PC-9 (cell line): ENCODE data around the gene SMC3. TPM values are rescaled to one million over a fixed set of nuclear protein-coding genes. Genes with fewer than 3 reads are reported as not detected.

ENCODE experiments used
- BruUV-seq: library from RNA; stranded (reverse); fragments of 400-500 nt; replicated peaks from 2 replicates; lab custom pipeline; 2021; lab: Mats Ljungman, UMichigan
- CTCF ChIA-PET: fragments of 300-600 bp; sonication (Branson Sonifier 250); formaldehyde crosslinking; loops from one replicate; lab custom pipeline; 2022; ENCODE audit warnings: antibody characterized with exemption; lab: Charles Lee
- POLR2A ChIA-PET: fragments of 300-600 bp; sonication (Branson Sonifier 250); formaldehyde crosslinking; loops from one replicate; lab custom pipeline; 2022; ENCODE audit warnings: antibody characterized with exemption; ENCODE audit not compliant: unreplicated experiment; lab: Charles Lee
- DNase-seq, 2 experiments: peaks; one replicate each; pipeline versions ENCODE4 v3.0.0 to v3.0.0-alpha.2; 2015 to 2022; ENCODE audit warnings: mixed read lengths in 1 of 2
- H2AFZ ChIP-seq: fragments of 200-600 bp; sonication (generic); 2 replicates; pipeline ENCODE4 v1.8.1; 2017; ENCODE audit warnings: antibody characterized with exemption
- H3F3A ChIP-seq: fragments of 200-600 bp; sonication (generic); 2 replicates; pipeline ENCODE4 v1.8.1; 2017; ENCODE audit warnings: antibody characterized with exemption, mild to moderate bottlenecking, low read depth; ENCODE audit not compliant: insufficient read depth
- H3K27ac ChIP-seq: fragments of 200-600 bp; sonication (generic); 2 replicates; pipeline ENCODE4 v1.6.1; 2016; ENCODE audit warnings: mixed run types
- H3K27me3 ChIP-seq: fragments of 200-600 bp; sonication (generic); 2 replicates; pipeline ENCODE4 v1.6.1; 2016; ENCODE audit warnings: low read depth, mixed run types; ENCODE audit not compliant: insufficient read depth
- H3K36me3 ChIP-seq: fragments of 200-600 bp; sonication (generic); 2 replicates; pipeline ENCODE4 v1.6.1; 2016; ENCODE audit warnings: low read depth, mixed run types
- H3K4me1 ChIP-seq: fragments of 200-600 bp; sonication (generic); replicated peaks from 2 replicates; pipeline ENCODE4 v1.6.1; 2016; ENCODE audit warnings: mixed run types; ENCODE audit not compliant: insufficient read depth
- H3K4me2 ChIP-seq: fragments of 200-600 bp; sonication (generic); 2 replicates; pipeline ENCODE4 v1.6.1; 2017; ENCODE audit warnings: mixed run types
- H3K4me3 ChIP-seq: fragments of 200-600 bp; sonication (generic); 2 replicates; pipeline ENCODE4 v1.6.1; 2016; ENCODE audit warnings: mixed run types
- H3K79me2 ChIP-seq: fragments of 200-600 bp; sonication (generic); 2 replicates; pipeline ENCODE4 v1.6.1; 2017; ENCODE audit warnings: low read depth, mixed run types
- H3K9me2 ChIP-seq: fragments of 200-600 bp; sonication (generic); 2 replicates; pipeline ENCODE4 v1.8.1; 2017; ENCODE audit warnings: mild to moderate bottlenecking; ENCODE audit not compliant: insufficient read depth
- H3K9me3 ChIP-seq: fragments of 200-600 bp; sonication (generic); 2 replicates; pipeline ENCODE4 v1.8.1; 2016; ENCODE audit warnings: low read depth; ENCODE audit not compliant: insufficient read depth
- H4K20me1 ChIP-seq: fragments of 200-600 bp; sonication (generic); 2 replicates; pipeline ENCODE4 v1.8.1; 2017; ENCODE audit not compliant: insufficient read depth
- EZH2 ChIP-seq: fragments of 200-600 bp; sonication (generic); IDR thresholded peaks from 2 replicates; pipeline ENCODE4 v1.8.0; 2017; ENCODE audit warnings: antibody characterized with exemption, low read depth
- intact Hi-C: fragments of 100-400 bp; cut with micrococcal nuclease; formaldehyde crosslinking; loops from one replicate; pipeline ENCODE4 v1.10.0; 2022; ENCODE audit not compliant: unreplicated experiment
- total RNA-seq: library from RNA; stranded (reverse); gene quantifications from 2 replicates; pipeline ENCODE4 v1.2.3, GENCODE V29; 2021
- TF ChIP-seq, protein P1 (sequence below): fragments of 200-600 bp; sonication (generic); conservative IDR thresholded peaks from 2 replicates; pipeline ENCODE4 v1.6.1; 2017; ENCODE audit warnings: mixed run types, antibody characterized with exemption, mild to moderate bottlenecking, moderate library complexity

Gene SMC3
- total RNA-seq, 1 experiment from 2014 or later: 31.2 TPM

DNA sequence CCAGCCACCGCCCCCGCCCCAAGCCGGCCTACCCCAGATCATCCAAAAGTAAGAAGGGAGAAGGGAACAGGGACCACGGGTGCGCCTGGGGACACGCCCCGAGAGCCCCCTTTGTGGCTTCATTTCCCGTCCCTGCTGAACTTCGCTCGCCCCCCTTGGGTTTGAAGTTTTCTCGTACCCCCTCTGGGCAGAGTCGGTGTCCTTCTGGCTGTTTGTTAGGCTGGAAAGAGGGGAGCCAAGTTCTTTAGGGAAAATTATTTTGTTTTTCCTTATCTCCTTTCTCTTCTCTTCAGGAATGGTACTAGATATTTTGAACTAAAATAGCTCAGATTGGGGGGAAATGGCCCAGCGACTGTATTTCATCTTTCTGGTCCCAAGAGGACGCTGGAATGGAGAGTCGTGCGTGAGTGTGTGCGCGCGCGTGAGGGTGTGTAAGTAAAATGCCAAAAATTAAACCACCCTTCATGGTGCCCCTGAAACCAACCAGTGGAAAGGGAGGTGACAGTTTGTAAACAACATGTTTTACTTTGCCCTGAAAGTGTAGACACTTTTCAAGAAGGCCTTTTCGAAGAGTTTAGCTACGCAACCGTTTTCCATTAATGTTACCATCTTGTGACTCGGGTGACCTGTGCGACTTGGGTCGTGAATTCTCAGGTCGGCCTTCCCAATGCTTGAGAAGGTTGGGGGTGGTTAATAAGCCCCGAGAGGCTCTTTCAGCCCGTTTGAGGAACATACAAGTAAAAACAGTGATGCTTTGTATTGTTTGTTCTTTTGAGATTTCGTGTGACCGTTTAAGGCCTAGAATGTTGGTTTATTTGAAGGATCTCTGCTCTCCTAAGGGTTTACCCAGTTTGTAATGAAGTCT, 77.3 kb downstream of the SMC3 start:
- H3K27me3 ChIP-seq: no peaks in the 10 kb centered on the region; the same call in 1 of the 2 replicates
- H2AFZ ChIP-seq: no peak overlapping the region; the same call in 1 of the 2 replicates

GRCh38 chr10:110646417-110647135, 79.1 kb downstream of the SMC3 start:
- Histone ChIP-seq H2AFZ (no peak overlapping the region), H3K4me3 (no peak overlapping the region), H3K4me1 (peaks cover under 1% of the 10 kb centered on the region; the same call in 1 of the 2 replicates), H3K4me2 (no peak overlapping the region), H3K79me2 (no peaks in the 10 kb centered on the region), H3K9me3 (no peaks in the 10 kb centered on the region), H3K36me3 (no peaks in the 10 kb centered on the region), H3K27ac (no peak overlapping the region), H3F3A (no peaks in the 10 kb centered on the region), H3K27me3 (no peaks in the 10 kb centered on the region; the same call in 1 of the 2 replicates), H4K20me1 (no peaks in the 10 kb centered on the region), H3K9me2 (no peaks in the 10 kb centered on the region)
- ChIA-PET CTCF (no interaction called here), POLR2A (no interaction called here)
- no peak for DNase-seq
- BruUV-seq: no TSS peak
- TF ChIP-seq, protein P1, sequence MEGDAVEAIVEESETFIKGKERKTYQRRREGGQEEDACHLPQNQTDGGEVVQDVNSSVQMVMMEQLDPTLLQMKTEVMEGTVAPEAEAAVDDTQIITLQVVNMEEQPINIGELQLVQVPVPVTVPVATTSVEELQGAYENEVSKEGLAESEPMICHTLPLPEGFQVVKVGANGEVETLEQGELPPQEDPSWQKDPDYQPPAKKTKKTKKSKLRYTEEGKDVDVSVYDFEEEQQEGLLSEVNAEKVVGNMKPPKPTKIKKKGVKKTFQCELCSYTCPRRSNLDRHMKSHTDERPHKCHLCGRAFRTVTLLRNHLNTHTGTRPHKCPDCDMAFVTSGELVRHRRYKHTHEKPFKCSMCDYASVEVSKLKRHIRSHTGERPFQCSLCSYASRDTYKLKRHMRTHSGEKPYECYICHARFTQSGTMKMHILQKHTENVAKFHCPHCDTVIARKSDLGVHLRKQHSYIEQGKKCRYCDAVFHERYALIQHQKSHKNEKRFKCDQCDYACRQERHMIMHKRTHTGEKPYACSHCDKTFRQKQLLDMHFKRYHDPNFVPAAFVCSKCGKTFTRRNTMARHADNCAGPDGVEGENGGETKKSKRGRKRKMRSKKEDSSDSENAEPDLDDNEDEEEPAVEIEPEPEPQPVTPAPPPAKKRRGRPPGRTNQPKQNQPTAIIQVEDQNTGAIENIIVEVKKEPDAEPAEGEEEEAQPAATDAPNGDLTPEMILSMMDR: no peak
- no peak for TF ChIP-seq EZH2
- intact Hi-C loops: no loop called here

More for the DNA sequence above, 77.3 kb downstream of the SMC3 start:
- Histone ChIP-seq H3K4me1 (peaks cover 13% of the 10 kb centered on the region), H3K4me2 (peak overlapping the region; percentile 78), H3K9me2 (no peaks in the 10 kb centered on the region), H3K36me3 (no peaks in the 10 kb centered on the region), H3K79me2 (no peaks in the 10 kb centered on the region), H3K4me3 (peak overlapping the region; percentile 56; the same call in 1 of the 2 replicates), H3F3A (no peaks in the 10 kb centered on the region), H3K27ac (no peak overlapping the region), H4K20me1 (no peaks in the 10 kb centered on the region), H3K9me3 (no peaks in the 10 kb centered on the region)
- BruUV-seq: no TSS peak
- TF ChIP-seq EZH2: no peak
- TF ChIP-seq, protein P1: no peak
- DNase-seq: no peak
- POLR2A ChIA-PET: interaction anchor here (0.6 kb wide), 1 partner anchor 28 kb away, joined by 7 read pairs; no protein-coding TSS in a partner anchor
- CTCF ChIA-PET: no interaction called here
- intact Hi-C loops: no loop called here

GRCh38 chr10:110647136-110647430, 79.6 kb downstream of the SMC3 start:
- H3K4me3 ChIP-seq: no peak overlapping the region
- no peaks in the 10 kb centered on the region for H3K9me2 ChIP-seq
- no peak overlapping the region for H3K27ac ChIP-seq
- no peaks in the 10 kb centered on the region for H3K79me2 ChIP-seq
- TF ChIP-seq EZH2: no peak
- TF ChIP-seq, protein P1: no peak
- no peaks in the 10 kb centered on the region for H3K4me1 ChIP-seq
- intact Hi-C loops: no loop called here
- no peak for DNase-seq
- H3F3A ChIP-seq: no peaks in the 10 kb centered on the region
- no peaks in the 10 kb centered on the region for H3K36me3 ChIP-seq
- H3K4me2 ChIP-seq: no peak overlapping the region
- ChIA-PET POLR2A (no interaction called here), CTCF (no interaction called here)
- no TSS peak for BruUV-seq
- no peak overlapping the region for H2AFZ ChIP-seq
- H4K20me1 ChIP-seq: no peaks in the 10 kb centered on the region
- no peaks in the 10 kb centered on the region for H3K9me3 ChIP-seq
- no peaks in the 10 kb centered on the region; the same call in 1 of the 2 replicates for H3K27me3 ChIP-seq
